ENCODE results near the gene IL17RC. TPM values are rescaled to one million over a fixed set of nuclear protein-coding genes. Genes with fewer than 3 reads are reported as not detected.
A peak's percentile ranks its signal among the peaks of the same experiment; 100 is the strongest.

The IL17RC gene
- total and polyA plus RNA-seq, 8 donors, result 11.9 to 55.7 (median 16.8) TPM

DNA sequence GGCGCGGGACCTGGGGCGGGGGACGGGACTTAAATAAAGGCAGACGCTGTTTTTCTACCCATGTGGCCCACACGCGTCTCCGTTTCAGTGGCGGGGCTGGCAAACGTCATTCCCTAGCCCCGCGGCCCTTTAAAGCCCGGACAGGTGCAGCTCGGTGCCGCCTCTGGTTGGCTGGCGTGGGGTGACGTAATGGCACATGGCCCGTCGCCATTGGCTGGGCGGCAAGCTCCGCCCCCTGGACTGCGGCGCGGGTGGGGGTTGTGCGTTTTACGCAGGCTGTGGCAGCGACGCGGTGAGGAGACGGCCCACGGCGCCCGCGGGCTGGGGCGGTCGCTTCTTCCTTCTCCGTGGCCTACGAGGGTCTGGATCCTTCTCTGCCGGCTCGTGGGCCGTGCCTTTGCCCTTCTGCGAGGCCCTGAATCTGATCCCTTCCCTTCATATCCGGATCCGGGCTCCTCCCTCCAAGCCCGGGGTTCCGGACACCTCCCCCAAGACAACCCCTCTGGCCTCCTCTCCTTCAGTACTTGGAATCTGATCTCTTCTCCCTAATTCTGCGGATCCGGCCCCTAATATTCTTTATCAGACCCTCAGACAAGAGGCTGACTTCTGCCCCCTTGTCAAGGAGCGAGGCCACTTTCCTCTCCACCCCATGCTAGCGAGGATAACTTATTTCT, 16.8 kb downstream of the IL17RC start, which contains the start of gene CRELD1:
Gene CRELD1, plus strand, starts transcription at position 274 of the 674 bp plus-strand sequence. CDS start 605 bp downstream, outside the sequence.
- peak within 1 kb of the TSS; percentile 80 to 88 (median 85) for H3K27ac ChIP-seq
- H3K4me1 ChIP-seq, result peaks cover 0 to 17% (median 16%) of the 10 kb centered on the region in 3 donors
- H3K27me3 ChIP-seq, result no peaks in the 10 kb centered on the region
- H3K9me3 ChIP-seq, result no peaks in the 10 kb centered on the region
- no peaks in the 10 kb centered on the region for H3K36me3 ChIP-seq
- FAIRE-seq (no peak), ATAC-seq (peak; percentile 90 to 97 (median 92)), DNase-seq (peak; percentile 95 to 99 (median 98))
- WGBS, 2 donors, result 0% methylated on average over 45 to 50 of the region's 50 CpGs
- H3K4me3 ChIP-seq, result peak within 1 kb of the TSS; percentile 58 to 76 (median 66)
- intact Hi-C loops (cut with DNase I), result no loop called here
- TF ChIP-seq, protein P1, sequence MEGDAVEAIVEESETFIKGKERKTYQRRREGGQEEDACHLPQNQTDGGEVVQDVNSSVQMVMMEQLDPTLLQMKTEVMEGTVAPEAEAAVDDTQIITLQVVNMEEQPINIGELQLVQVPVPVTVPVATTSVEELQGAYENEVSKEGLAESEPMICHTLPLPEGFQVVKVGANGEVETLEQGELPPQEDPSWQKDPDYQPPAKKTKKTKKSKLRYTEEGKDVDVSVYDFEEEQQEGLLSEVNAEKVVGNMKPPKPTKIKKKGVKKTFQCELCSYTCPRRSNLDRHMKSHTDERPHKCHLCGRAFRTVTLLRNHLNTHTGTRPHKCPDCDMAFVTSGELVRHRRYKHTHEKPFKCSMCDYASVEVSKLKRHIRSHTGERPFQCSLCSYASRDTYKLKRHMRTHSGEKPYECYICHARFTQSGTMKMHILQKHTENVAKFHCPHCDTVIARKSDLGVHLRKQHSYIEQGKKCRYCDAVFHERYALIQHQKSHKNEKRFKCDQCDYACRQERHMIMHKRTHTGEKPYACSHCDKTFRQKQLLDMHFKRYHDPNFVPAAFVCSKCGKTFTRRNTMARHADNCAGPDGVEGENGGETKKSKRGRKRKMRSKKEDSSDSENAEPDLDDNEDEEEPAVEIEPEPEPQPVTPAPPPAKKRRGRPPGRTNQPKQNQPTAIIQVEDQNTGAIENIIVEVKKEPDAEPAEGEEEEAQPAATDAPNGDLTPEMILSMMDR (IDR thresholded peaks at IDR 0.05), result no peak

- ATAC-seq, result peak in 1 of 4 donors; percentile 0
- no peaks in the 10 kb centered on the region for H3K27me3 ChIP-seq
- intact Hi-C loops (cut with DNase I), result no loop called here
- H3K36me3 ChIP-seq, result no peaks in the 10 kb centered on the region
- 4 to 5% methylated on average over 11 of the region's 11 CpGs for WGBS, 2 donors
- FAIRE-seq, result no peak
- TF ChIP-seq, protein P1 (IDR thresholded peaks at IDR 0.05), result no peak
- peaks cover 0 to 17% (median 16%) of the 10 kb centered on the region in 3 donors for H3K4me1 ChIP-seq
- peak in 1 of 6 donors; percentile 40 for DNase-seq
- H3K9me3 ChIP-seq, result no peaks in the 10 kb centered on the region
- H3K4me3 ChIP-seq, result peak overlapping the region; percentile 58 to 76 (median 66)
- H3K27ac ChIP-seq, result peak overlapping the region; percentile 80 to 88 (median 85)
Measured at GRCh38 chr3:9934235-9934621, 17.3 kb downstream of the IL17RC start.

- ATAC-seq, result no peak
- Histone ChIP-seq H3K27me3 (no peaks in the 10 kb centered on the region), H3K27ac (no peak overlapping the region), H3K36me3 (no peaks in the 10 kb centered on the region), H3K4me1 (peaks cover 0 to 17% (median 16%) of the 10 kb centered on the region in 3 donors), H3K9me3 (no peaks in the 10 kb centered on the region), H3K4me3 (peak overlapping the region in 2 of 4 donors; percentile 66 to 67)
- TF ChIP-seq, protein P1 (IDR thresholded peaks at IDR 0.05), result no peak
- WGBS, 2 donors, result 35 to 43% methylated on average over 4 of the region's 4 CpGs
- intact Hi-C loops (cut with DNase I), result no loop called here
- no peak for FAIRE-seq
- DNase-seq, result no peak
Measured at GRCh38 chr3:9934993-9935392, 18.1 kb downstream of the IL17RC start.

DNA sequence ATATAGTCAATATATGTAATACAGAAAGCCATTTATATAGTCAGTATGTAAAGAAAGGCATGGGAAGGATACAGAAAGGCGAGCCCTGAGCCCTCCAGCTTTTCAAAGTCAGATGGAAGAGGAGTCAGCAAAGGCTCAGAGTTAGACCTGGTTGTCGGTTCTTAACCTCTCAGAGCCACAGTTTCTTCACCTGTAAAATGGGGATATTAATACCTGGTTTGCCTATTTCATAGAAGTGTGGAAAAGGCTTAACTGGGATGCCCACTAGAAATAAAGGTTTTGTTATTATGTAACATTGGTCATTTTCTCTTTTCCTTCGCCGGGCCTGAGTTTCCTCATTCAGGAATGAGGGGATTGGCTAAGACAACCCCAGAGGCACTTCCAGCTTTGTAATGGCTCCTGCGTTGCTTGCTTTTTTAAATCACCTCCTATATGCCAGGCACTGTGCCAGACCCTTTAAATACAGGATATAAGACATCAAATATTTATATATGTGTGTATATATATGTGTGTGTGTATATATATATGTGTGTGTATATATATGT, 19.1 kb downstream of the IL17RC start:
- Histone ChIP-seq H3K27ac (no peak overlapping the region), H3K36me3 (no peaks in the 10 kb centered on the region), H3K27me3 (no peaks in the 10 kb centered on the region), H3K4me3 (no peak overlapping the region), H3K9me3 (no peaks in the 10 kb centered on the region), H3K4me1 (peaks cover 0 to 17% (median 16%) of the 10 kb centered on the region in 3 donors)
- TF ChIP-seq, protein P1 (IDR thresholded peaks at IDR 0.05), result no peak
- 86 to 96% methylated on average over 5 of the region's 5 CpGs for WGBS, 2 donors
- ATAC-seq (no peak), DNase-seq (no peak), FAIRE-seq (no peak)
- intact Hi-C loops (cut with DNase I), result no loop called here

All from pancreas (tissue), 10 donors.